Nephron (organoid): ENCODE data around the gene EPM2AIP1.

Experiments
- H3K27ac Mint-ChIP-seq, 3 experiments: 2 replicates each; pipeline ENCODE4 v1.8.0; 2020; ENCODE audit warnings: mixed read lengths in 3 of 3, mild to moderate bottlenecking in 2 of 3, moderate library complexity in 1 of 3
- H3K27me3 Mint-ChIP-seq: 2 replicates; pipeline ENCODE4 v1.8.0; 2021; ENCODE audit warnings: low read depth, mild to moderate bottlenecking, moderate library complexity, mixed read lengths
- H3K36me3 Mint-ChIP-seq: 2 replicates; pipeline ENCODE4 v1.8.0; 2020; ENCODE audit warnings: low read depth, mixed read lengths
- H3K4me1 Mint-ChIP-seq: 2 replicates; pipeline ENCODE4 v1.8.0; 2020; ENCODE audit warnings: mixed read lengths
- H3K4me3 Mint-ChIP-seq, 3 experiments: 2 replicates each; pipeline ENCODE4 v1.8.0; 2020; ENCODE audit warnings: mild to moderate bottlenecking in 3 of 3, mixed read lengths in 3 of 3, moderate library complexity in 2 of 3
- H3K9me3 Mint-ChIP-seq: 2 replicates; pipeline ENCODE4 v1.8.0; 2020; ENCODE audit warnings: mixed read lengths
- TF ChIP-seq, protein P1 (sequence below), 3 experiments: fragments of 200-600 bp; sonication (generic); IDR thresholded peaks; one replicate each; pipeline ENCODE4 v1.5.0; 2021; ENCODE audit warnings: antibody characterized with exemption in 3 of 3; ENCODE audit not compliant: unreplicated experiment in 3 of 3

Gene EPM2AIP1

DNA sequence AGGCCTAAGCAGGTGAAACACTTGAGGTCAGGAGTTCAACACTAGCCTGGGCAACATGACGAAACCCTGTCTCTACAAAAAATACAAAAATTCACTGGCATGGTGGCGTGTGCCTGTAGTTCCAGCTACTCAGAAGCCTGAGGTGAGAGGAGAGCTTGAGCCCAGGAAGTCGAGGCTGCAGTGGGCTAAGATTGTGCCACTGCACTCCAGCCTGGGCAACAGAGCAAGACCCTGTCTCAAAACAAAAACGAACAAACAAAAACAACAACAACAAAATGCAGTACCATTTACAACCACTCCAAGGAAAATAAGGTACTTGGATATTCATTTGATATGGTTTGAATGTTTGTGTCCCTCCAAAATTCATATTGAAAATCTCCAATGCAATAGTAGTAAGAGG is 32.4 kb downstream of the EPM2AIP1 start:
- H3K4me1 Mint-ChIP-seq: peaks cover 5% of the 10 kb centered on the region
- H3K27me3 Mint-ChIP-seq: no peaks in the 10 kb centered on the region
- no peak overlapping the region for H3K27ac Mint-ChIP-seq
- no peak overlapping the region for H3K4me3 Mint-ChIP-seq
- no peaks in the 10 kb centered on the region for H3K36me3 Mint-ChIP-seq
- H3K9me3 Mint-ChIP-seq: no peaks in the 10 kb centered on the region
- TF ChIP-seq, protein P1, sequence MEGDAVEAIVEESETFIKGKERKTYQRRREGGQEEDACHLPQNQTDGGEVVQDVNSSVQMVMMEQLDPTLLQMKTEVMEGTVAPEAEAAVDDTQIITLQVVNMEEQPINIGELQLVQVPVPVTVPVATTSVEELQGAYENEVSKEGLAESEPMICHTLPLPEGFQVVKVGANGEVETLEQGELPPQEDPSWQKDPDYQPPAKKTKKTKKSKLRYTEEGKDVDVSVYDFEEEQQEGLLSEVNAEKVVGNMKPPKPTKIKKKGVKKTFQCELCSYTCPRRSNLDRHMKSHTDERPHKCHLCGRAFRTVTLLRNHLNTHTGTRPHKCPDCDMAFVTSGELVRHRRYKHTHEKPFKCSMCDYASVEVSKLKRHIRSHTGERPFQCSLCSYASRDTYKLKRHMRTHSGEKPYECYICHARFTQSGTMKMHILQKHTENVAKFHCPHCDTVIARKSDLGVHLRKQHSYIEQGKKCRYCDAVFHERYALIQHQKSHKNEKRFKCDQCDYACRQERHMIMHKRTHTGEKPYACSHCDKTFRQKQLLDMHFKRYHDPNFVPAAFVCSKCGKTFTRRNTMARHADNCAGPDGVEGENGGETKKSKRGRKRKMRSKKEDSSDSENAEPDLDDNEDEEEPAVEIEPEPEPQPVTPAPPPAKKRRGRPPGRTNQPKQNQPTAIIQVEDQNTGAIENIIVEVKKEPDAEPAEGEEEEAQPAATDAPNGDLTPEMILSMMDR (IDR thresholded peaks at IDR 0.05; ENCODE audit: unreplicated experiment in 3 of 3): no peak

GRCh38 chr3:36959821-36960220 is 33.1 kb downstream of the EPM2AIP1 start:
- H3K4me1 Mint-ChIP-seq: peaks cover 5% of the 10 kb centered on the region
- no peaks in the 10 kb centered on the region for H3K36me3 Mint-ChIP-seq
- TF ChIP-seq, protein P1 (IDR thresholded peaks at IDR 0.05; ENCODE audit: unreplicated experiment in 3 of 3): no peak
- no peak overlapping the region for H3K4me3 Mint-ChIP-seq
- H3K27me3 Mint-ChIP-seq: no peaks in the 10 kb centered on the region
- H3K27ac Mint-ChIP-seq: peak overlapping the region in 2 of 3 experiments; percentile 15 to 34
- no peaks in the 10 kb centered on the region for H3K9me3 Mint-ChIP-seq

- Mint-ChIP-seq H3K36me3 (no peaks in the 10 kb centered on the region), H3K4me3 (no peak overlapping the region), H3K9me3 (no peaks in the 10 kb centered on the region), H3K4me1 (peaks cover 5% of the 10 kb centered on the region), H3K27ac (no peak overlapping the region), H3K27me3 (no peaks in the 10 kb centered on the region)
- TF ChIP-seq, protein P1 (IDR thresholded peaks at IDR 0.05; ENCODE audit: unreplicated experiment in 3 of 3): no peak
Measured at GRCh38 chr3:36957862-36958686, 34.9 kb downstream of the EPM2AIP1 start.

GRCh38 chr3:36957063-36957462 is 35.9 kb downstream of the EPM2AIP1 start:
- H3K27ac Mint-ChIP-seq: no peak overlapping the region
- TF ChIP-seq, protein P1 (IDR thresholded peaks at IDR 0.05; ENCODE audit: unreplicated experiment in 3 of 3): no peak

GRCh38 chr3:36956155-36956554 is 36.8 kb downstream of the EPM2AIP1 start:
- no peaks in the 10 kb centered on the region for H3K9me3 Mint-ChIP-seq
- no peak overlapping the region for H3K4me3 Mint-ChIP-seq
- H3K4me1 Mint-ChIP-seq: peaks cover 5% of the 10 kb centered on the region
- H3K27ac Mint-ChIP-seq: no peak overlapping the region
- no peaks in the 10 kb centered on the region for H3K36me3 Mint-ChIP-seq
- TF ChIP-seq, protein P1 (IDR thresholded peaks at IDR 0.05; ENCODE audit: unreplicated experiment in 3 of 3): no peak
- H3K27me3 Mint-ChIP-seq: no peaks in the 10 kb centered on the region

More at GRCh38 chr3:36957063-36957462, 35.9 kb downstream of the EPM2AIP1 start:
- no peaks in the 10 kb centered on the region for H3K36me3 Mint-ChIP-seq
- H3K27me3 Mint-ChIP-seq: no peaks in the 10 kb centered on the region
- H3K4me1 Mint-ChIP-seq: peaks cover 5% of the 10 kb centered on the region
- H3K9me3 Mint-ChIP-seq: no peaks in the 10 kb centered on the region
- no peak overlapping the region for H3K4me3 Mint-ChIP-seq
